Neutrophil (primary cell): ENCODE results near the gene ACAA1.

ENCODE experiments used
- H3K27ac ChIP-seq: fragments of 200-600 bp; sonication (generic); 2 replicates; pipeline ENCODE4 v1.5.1; 2016; ENCODE audit warnings: mild to moderate bottlenecking, moderate library complexity
- H3K27me3 ChIP-seq: fragments of 200-600 bp; sonication (generic); 2 replicates; pipeline ENCODE4 v1.6.0; 2016; ENCODE audit warnings: mild to moderate bottlenecking
- H3K36me3 ChIP-seq: fragments of 200-600 bp; sonication (generic); 2 replicates; pipeline ENCODE4 v1.5.1; 2017
- H3K4me1 ChIP-seq, 2 experiments: fragments of 200-600 bp in 1 of 2; sonication (generic) in 1 of 2; 1 replicate in 1 of 2; 2 replicates in 1 of 2; pipeline versions ENCODE4 v1.5.1 to v1.6.1; 2013 to 2016; ENCODE audit warnings: low read depth in 1 of 2, low read length in 1 of 2, mild to moderate bottlenecking in 1 of 2, moderate library complexity in 1 of 2; ENCODE audit not compliant: control insufficient read depth in 1 of 2, insufficient read depth in 1 of 2
- H3K4me3 ChIP-seq, 2 experiments: fragments of 200-600 bp in 1 of 2; sonication (generic) in 1 of 2; 1 replicate in 1 of 2; 2 replicates in 1 of 2; pipeline ENCODE4 v1.5.1; 2013 to 2016; ENCODE audit warnings: low read depth in 1 of 2, low read length in 1 of 2, mild to moderate bottlenecking in 1 of 2, moderate library complexity in 1 of 2
- H3K9me3 ChIP-seq: fragments of 200-600 bp; sonication (generic); 2 replicates; pipeline ENCODE4 v1.5.1; 2016
- CTCF ChIP-seq: fragments of 200-600 bp; sonication (generic); IDR thresholded peaks from 2 replicates; pipeline ENCODE4 v1.5.1; 2016; ENCODE audit warnings: antibody characterized with exemption

Gene ACAA1

DNA sequence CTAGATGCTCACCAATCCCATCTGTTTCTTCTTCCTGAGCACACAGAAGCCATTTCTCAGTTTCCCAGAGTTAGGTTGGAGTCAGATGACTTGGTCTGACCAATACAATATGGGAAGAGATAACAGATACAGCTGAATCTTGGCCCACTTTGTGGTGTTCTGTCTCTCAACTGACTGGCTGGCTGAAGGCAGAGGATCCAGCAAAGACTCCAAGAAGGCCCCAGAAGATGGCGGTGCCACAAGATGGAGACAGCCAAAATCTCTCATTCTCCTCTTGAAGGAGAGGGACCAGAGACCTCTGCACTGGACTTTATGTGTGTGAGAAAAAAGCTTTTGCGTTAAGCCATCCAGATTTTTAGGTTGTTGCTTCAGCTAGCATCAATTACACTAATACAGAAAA is 20.2 kb upstream of the ACAA1 start:
- TF ChIP-seq CTCF: no peak
- Histone ChIP-seq H3K36me3 (no peaks in the 10 kb centered on the region), H3K9me3 (no peaks in the 10 kb centered on the region), H3K27me3 (no peaks in the 10 kb centered on the region), H3K4me3 (no peak overlapping the region), H3K4me1 (peaks cover 30 to 35% of the 10 kb centered on the region in 2 experiments), H3K27ac (no peak overlapping the region)

GRCh38 chr3:38155825-38156224 is 18.9 kb upstream of the ACAA1 start:
- H3K36me3 ChIP-seq: no peaks in the 10 kb centered on the region
- no peak overlapping the region for H3K27ac ChIP-seq
- H3K9me3 ChIP-seq: no peaks in the 10 kb centered on the region
- peaks cover 43 to 47% of the 10 kb centered on the region in 2 experiments for H3K4me1 ChIP-seq
- no peak for TF ChIP-seq CTCF
- no peaks in the 10 kb centered on the region for H3K27me3 ChIP-seq
- H3K4me3 ChIP-seq: no peak overlapping the region

DNA sequence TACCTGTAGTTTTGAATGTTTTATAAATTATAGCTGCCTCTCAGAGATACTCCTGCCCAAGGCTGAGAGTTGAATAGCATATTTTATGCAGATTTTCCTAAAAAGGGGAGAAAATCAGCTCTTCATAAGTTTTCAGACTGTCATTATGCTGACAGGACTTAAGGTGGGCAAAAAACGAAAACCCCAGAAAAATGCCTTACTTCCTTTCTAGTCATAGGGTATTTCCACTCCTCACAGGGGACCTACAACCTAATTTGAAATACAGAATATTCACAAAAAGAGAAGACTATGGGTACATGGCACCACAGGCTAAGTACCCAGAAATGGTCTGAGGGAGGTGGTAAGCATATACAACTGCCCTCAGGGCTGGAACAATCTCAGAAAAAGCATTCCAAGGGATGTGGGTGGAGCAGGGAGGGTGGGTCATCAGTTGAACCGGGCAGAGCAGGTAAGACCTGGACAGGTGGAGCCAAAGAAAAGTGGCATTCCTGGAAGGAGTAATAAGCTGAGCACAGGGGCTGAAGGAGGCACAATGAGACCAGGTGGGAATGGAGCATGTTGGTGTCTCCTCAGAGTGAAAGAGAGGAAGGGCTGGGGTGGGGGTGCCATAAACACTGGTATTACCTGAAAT is 17.8 kb upstream of the ACAA1 start:
- Histone ChIP-seq H3K9me3 (no peaks in the 10 kb centered on the region), H3K4me1 (peaks cover 54 to 58% of the 10 kb centered on the region in 2 experiments), H3K36me3 (no peaks in the 10 kb centered on the region), H3K27me3 (no peaks in the 10 kb centered on the region), H3K4me3 (peak overlapping the region in 1 of 2 experiments; percentile 15), H3K27ac (peak overlapping the region; percentile 97)
- TF ChIP-seq CTCF: no peak

GRCh38 chr3:38154033-38154494 is 17.1 kb upstream of the ACAA1 start:
- TF ChIP-seq CTCF: no peak
- peaks cover 60 to 65% of the 10 kb centered on the region in 2 experiments for H3K4me1 ChIP-seq

DNA sequence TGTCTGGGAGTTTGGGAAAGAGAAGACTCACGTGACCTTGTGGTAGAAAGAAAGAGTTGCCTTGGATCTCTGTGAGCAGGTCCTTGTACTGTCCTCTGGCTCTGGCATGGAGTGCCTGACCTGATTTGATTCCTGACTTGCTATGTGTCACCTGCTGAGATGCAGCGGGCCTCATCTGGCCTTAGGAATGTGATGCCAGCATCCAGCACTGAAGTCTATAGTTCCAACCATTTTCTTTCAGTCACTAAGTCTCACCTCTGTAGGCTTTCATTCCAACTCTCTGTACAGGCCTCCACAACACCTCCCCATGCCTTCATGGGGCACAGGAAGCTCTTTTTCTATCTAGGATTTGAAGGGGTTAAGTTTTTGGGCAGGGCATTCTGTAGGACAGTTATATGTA is 16.3 kb upstream of the ACAA1 start:
- Histone ChIP-seq H3K36me3 (no peaks in the 10 kb centered on the region), H3K9me3 (no peaks in the 10 kb centered on the region), H3K4me1 (peaks cover 69% of the 10 kb centered on the region in 2 experiments), H3K4me3 (peak overlapping the region in 1 of 2 experiments; percentile 19), H3K27ac (peak overlapping the region; percentile 97), H3K27me3 (no peaks in the 10 kb centered on the region)
- no peak for TF ChIP-seq CTCF

More at GRCh38 chr3:38154033-38154494, 17.1 kb upstream of the ACAA1 start:
- Histone ChIP-seq H3K27ac (peak overlapping the region; percentile 97), H3K27me3 (no peaks in the 10 kb centered on the region), H3K36me3 (no peaks in the 10 kb centered on the region), H3K9me3 (no peaks in the 10 kb centered on the region), H3K4me3 (peak overlapping the region in 1 of 2 experiments; percentile 15)
